Stimulated activated CD4-positive, alpha-beta T cell treated with anti-CD3 and anti-CD28 coated beads, Interleukin-15, amount 100 ng/mL, for 1 hour (primary cell): ENCODE measurements around the gene TMEM204.
A peak's percentile ranks its signal among the peaks of the same experiment; 100 is the strongest.

Experiments
- DNase-seq, 2 donors: peaks; one replicate each; pipeline ENCODE4 v3.0.0-alpha.2; 2020; ENCODE audit warnings: low read depth in 1 of 2, low spot score in 1 of 2

The TMEM204 gene

DNA sequence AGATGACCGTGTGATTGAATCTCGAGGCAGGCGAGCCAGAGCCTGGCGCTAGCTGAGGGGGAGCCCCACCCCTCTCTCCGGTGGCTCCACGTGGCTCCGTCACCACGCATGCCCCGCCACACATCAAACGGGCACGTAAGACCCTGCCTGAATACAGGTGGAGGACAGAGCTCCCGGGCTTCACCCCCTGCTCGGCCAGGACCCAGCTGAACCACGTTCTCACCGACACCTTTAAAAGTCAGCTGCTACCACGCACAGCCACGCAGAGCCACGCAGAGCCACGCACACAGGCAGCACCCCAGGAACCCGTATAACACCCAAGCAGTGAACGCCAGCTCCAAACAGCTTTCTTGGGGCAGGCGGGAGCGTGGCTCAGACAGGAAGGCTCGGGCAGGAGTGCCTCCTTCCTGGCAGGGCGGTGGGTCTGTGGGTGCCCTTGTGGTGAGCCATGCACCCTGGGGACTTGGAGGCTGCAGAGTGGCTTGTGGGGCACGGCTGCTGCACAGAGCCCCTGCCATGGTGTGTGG is 4.4 kb downstream of the TMEM204 start:
- no peak for DNase-seq

DNA sequence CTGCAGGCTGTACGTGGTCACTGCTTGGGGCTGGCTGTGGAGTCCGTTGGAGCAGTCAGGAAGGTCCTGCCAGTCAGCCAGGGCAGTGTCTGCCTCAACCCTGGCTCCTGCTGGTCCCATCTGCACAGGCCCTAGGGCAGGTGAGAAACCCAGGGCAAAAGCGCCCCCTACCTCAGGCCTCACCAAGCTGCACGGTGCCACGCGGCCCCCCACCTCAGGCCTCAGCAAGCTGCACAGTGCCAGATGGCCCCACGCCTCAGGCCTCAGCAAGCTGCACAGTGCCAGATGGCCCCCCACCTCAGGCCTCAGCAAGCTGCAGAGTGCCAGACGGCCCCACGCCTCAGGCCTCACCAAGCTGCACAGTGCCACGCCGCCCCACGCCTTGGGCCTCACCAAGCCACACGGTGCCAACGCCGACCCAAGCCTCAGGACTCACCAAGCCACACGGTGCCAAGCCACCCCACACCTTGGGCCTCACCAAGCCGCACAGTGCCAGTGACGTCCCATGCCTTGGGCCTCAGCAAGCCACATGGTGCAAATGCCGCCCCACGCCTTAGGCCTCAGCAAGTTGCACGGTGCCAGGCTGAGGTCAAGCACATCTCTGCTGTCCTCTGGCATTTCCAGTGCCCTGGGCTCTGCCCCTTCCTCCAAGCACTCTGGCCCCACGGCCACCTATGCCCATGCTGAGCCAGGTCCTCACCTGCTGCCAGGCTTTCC is 5.5 kb downstream of the TMEM204 start:
- no peak for DNase-seq

DNA sequence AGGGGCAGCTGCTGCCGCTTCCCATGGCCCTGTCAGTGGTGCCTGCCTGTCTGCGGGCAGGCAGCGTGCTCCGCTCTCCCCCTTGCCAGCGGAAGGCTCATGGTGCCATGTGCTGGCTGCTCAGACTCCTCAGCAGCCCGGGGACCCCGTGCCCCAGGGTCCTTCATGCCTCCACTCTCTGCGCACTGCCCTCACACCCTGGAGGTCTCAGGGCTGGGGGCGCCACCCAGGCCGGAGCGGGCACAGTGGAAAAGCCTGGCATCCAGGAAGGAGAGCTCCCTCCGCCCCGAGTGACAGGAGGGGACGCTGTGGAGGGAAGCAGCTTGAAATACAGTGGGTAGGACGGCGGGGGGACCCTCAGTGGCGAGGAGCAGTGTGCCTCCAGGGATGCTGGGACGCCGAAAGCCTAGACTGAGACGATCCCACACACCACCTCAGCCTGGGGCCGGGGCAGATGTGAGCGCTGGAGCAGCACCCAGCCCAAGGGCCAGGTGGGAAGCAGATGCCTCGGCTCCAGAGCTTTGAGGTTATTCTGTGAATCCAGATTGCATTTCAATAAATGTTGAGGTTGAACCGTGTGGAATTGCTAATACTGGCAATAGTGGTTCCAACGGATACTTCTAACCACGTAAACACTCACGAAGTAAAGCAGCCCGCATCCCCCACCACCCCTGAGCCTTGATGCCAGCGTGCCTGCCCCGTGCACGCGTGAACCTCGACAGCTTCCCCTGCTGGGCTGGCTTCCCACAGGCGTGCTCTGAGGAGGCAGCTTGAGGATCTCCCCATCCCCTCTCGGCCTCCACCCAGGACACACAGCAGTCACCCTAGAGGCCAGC is 6.5 kb downstream of the TMEM204 start:
- DNase-seq: no peak

DNA sequence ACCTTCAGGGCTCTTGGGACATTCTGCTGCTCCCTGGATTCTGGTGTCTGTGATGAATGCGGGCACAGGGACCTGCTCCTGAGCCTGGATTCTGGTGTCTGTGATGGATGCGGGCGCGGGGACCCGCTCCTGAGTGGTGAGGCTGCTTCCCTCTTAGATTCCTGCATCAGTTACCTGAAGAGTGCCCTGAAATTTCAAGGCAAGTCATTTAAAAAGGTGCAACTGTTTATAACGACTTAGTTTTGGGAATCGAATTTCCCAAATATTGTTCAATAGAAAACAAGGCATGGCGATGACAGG is 7.0 kb downstream of the TMEM204 start:
- DNase-seq: no peak

DNA sequence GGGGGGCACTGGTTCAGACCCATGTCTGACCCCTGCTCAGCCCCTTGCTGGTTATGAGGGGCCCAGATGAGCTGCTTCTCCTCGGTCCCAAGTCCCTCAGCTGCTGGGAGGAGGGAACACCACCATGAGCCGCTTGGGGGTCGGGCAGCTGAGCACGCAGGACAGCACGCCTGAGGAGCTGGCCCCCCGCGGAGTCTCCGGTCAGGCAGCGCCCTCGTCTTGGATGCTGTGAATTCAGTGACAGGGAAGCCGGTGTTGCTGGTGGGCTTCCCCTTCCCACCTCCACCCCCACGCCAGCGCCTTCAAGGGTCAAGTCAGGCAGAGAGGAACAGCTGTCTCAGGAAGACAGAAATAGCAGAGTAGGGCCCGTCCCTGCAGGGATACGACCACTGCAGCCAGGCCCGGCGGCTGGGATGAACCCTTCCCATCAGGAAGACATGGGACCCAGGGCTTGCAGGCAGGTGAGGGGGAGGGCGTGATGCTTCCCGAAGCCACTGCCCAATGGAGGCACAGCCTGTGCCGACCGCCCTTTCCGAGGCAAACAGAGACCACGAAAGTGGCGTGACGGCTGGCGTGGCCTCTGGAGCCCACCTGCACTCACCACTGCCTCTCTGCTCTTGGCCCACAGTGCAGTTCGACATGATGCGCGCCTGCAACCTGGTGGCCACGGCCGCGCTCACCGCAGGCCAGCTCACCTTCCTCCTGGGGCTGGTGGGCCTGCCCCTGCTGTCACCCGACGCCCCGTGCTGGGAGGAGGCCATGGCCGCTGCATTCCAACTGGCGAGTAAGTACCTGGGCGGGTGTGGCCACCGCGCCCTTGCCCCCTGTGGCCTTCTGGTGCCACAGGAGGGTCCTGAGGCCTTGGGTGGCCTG is 8.1 kb downstream of the TMEM204 start:
- no peak for DNase-seq

DNA sequence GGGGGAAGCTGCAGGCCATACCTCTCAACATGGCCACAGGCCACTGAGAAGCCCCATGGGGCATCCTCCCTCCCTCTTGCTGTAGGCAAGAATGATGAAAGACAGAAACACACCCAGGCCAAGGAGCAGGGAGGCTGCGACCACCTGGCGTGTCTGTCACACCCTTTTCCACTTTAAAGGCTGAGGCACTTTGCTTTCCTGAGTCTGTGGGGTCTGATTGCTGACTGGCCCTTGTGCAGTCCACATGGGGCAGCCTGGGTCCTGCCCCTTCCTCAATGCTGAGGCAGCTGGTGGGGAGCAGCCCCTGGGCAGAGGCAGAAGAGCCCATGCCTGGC is 8.7 kb downstream of the TMEM204 start:
- no peak for DNase-seq

DNA sequence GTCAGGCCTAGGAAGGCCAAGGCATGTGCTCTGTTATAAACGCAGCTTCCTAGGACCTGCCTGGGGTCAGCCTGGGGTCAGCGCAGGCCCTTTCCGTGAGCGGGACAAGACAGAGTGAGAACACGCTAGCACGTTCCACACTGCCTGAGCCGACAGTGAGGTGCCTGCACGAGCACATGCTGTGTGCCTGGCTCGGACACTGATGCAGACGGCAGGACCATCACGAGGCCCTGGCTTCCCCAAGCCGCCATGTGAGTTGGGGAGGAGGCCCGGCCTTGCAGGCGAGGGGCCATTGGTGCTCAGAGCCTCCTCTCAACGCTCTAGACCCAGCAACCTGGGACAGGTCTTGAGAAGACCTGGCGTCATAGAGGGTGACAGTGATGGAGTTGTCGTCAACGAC is 9.1 kb downstream of the TMEM204 start:
- no peak for DNase-seq

DNA sequence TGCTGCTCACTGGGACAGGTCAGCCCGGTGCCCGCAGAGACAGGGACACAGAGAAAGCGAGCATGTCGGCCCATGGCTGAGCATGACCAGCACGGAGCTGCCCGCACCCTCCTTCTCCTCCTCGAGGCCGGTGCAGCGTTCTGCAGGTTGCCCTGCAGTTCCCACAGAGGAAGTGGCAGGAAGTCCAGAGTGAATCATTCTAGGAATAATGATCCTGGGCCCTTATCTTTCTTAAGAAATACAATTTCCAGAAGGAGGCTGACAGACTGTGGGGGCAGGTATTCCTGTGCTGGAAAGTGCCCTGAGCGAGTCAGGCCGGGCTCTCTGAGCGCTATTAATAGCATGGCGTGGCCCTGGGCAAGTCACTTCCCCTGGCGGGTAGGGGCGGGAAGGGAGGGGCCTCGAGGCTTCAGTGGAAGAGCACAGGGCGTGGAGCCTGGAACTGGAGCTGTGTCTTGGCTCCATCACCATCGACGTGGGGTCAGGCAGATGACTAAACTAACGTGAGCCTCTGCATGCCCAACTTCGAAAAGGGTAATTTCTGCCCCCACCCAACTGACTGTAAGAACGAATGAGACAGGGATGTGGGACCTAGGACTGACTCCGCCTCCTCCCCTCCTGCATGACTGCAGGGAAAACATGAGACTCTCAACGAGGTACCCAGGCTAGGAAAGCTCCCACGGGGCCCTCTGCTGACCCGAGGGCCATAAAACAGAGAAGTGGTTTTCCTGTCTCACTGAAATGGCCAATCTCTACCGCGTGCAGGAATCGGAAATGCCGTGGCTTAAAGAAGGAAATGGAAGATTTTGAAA is 9.8 kb downstream of the TMEM204 start:
- peak in 1 of 2 donors; percentile 44 for DNase-seq

DNA sequence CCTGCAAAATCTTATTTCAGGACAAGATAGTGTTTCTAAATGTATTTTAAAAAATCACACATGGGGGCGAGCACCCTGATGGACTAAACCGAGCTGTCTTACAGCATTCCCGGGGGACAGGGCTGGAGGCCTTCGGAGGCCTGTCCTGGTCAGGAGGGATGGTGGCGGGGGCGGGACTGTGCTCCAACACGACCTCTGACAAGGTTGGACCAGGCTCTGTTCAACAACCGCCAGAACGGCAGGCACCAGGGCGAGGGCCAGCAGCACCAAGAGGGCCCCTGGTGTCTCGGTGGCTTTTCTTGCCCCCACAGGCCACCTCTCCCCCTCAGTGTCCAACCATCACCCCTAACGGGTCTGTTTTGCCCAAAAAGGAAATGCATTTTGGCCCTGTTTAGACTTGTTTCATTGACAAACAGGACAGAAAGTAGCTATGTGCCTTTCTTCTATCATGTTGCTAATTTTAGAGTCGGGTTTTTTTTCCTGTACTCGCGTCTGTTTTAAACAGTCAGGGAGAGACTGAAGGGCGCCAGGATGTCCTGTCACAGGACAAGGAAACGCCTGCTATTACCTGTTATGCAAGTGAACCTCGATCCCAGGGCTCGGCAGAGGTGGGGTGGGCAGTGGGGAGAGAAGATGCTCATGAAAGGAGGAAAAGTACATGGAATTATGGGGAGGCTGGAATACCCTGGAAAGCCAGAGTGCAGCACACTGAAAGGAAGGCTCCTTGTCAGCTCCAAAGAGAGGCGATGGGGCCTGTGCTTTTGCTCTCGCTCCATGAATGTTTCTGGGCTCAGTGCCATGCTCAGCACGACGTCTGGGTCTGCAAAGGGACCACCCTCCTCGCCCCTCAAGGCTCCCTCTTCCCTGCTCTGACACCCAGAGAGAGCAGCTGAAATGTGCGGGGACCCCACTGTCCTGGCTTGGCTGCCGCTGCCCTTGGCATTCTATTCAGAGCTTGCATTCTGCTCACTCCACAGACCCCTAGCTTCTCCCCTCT is 11.9 kb downstream of the TMEM204 start:
- DNase-seq: no peak

DNA sequence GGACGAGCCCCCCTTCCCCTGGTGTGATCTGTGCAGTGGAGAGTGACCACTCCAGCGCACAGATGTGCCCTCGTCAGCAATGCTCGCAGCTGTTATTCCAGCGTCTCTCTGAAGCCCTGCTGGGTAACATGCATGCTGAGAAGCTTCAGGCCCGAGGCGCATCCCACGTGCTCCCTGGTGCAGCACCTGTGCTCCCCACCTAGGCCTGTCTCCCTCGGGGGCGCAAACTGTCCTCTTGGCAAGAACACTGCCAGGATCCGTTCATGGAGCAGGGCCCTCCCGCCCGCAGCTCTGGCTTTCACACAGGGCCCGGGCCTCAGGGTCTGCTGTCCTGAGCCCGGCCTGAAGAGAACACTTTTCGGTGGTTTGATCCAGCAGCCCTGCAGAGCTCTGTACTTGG is 13.0 kb downstream of the TMEM204 start:
- DNase-seq: no peak

DNA sequence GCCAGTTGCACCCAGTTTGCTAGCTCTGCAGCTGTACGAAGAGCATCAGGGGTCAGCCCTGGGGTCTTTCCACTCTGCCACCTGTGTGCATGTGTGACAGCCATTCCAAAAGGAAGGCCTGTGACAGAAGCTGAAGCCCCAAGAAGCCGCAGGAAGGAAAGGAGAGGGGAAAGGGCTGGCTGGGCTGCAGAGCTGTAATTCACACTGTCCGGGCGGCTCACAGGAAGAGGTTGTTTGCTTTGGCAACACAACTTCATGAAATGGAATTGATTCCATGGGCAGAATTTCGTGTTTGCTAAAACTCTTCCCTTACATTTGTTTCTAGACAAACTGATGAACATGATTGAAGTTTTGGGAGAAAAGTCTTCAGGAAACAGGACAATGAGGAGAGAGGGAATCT is 14.8 kb downstream of the TMEM204 start:
- no peak for DNase-seq

DNA sequence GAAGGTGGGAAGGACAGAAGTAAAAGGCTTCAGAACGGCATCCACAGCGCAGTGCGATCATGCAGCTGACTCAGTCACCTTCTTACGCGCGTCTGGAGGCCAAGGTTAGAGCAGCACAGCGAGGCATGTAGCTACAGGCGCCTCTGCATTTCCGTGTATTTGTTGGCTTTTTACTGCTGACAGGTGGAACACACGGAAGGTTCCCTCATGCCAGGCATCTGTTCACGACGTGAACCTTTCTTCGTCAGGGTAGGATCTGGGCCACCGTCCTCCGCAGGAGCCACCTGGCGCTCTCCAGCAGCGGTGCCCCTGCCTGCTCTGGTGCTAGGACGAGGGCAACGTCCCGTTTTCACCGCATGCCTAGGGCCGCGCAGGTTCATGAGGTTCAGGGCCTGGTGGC is 15.3 kb downstream of the TMEM204 start:
- no peak for DNase-seq

DNA sequence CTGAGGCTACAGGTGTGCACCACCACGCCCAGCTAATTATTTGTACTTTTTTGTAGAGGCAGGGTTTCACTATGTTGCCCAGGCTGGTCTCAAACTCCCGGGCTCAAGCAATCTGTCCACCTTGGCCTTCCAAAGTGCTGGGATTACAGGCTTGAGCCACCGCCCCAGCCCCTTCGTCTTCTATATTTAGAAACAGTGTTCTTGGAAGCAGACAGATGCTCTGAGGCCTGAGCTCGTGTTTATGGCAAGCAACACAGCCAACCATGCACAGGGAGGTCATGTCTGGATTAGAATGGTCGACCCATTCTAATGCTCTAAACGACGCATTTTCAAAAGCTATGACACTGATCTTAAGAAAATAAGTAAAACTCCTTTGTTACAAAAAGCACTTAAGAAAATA is 16.6 kb downstream of the TMEM204 start:
- no peak for DNase-seq

DNA sequence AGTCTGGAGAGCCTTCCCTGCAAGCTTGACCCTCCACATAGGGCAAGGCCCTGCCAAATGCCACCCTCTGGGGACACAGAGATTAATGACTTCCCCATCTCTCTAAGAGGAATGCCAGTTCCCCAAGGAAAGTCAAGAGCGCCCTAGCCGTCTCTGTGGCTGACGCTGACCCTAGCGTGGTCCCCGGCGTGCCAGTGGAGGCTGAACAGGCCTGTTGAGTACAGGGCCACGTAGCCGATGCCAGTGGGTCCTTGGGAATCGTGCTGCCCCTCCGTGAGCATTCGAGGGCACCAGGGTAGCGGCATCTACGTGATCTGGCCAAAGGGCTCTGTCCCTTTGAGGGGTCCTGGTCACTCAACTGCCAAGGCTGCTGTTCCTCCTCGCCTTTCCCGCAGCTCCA is 17.2 kb downstream of the TMEM204 start:
- no peak for DNase-seq

DNA sequence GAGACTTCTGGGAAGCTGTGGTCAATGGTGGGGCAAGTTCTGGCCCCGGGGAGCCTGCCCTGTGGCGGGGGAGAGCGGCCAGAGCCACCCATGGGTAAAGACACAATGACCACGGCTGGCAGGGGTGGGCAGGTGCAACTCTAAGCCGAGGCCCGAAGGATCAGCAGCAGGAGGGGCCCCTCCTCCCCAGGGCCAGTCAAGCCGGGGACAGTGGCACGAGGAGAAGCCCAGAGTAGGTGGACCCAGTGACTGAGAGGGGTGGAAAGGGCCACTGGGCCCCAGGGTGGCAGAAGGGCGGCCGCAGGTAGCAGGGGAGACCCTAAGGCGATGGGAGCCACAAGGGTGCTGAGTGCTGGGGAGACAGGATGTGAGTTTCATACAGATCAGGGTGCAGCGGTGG is 17.7 kb downstream of the TMEM204 start:
- DNase-seq: no peak

DNA sequence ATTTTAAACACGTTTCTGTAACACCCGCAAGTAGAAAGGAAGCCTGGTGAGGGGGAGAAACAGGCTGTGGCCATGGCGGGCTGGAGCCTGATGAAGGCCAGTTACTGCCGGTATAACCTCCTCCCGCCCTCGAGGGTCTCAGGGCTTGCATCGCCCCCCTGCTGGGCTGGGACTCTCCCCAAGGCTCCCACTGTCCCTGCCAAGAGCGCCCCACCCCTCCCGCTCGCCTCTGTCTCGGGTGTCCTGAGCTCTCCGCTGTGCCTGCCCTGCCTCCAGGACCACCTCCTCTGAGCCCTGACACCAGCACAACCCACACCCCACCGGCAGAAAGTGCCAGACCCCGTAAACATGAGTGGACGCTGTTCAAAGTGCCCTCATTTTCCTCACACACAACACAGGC is 18.7 kb downstream of the TMEM204 start:
- no peak for DNase-seq

DNA sequence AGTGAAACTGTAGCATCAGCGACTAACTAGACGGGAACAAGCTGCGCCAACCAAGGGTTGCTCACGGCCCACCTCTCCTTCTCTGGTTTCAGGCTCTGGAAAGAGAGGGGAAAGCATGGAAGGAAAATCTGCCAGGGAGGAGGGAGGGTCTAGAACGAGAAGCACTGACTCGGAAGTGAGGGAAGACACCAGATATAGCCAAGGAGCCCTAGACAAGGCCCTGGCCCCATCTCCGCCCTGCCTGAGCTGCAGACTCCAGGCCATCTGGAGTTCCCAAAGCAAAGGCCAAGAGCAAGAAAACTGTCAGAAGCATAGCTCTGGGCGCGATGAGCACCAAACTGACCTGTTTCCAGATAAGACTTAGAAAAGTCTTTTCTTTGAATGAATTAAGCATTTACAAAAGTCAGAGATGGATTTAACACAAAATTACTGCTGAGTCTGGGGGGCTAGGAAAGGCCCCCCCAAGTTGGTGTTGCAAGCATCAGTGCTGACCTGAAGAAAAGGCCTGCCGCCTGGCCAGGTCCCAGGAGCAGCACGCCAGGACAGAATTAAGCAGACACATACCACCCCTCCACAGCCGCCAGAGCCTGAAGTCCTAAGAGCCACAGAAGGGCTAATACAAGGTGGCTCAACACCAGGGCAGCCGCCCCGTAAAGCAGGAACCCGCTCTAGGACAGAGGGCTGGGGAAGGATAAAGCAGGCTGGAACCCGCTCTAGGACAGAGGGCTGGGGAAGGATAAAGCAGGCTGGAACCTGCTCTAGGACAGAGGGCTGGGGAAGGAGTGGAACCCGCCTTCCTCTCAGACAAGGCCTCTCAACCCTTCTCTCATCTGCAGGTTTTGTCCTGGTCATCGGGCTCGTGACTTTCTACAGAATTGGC is 20.7 kb downstream of the TMEM204 start:
- DNase-seq: no peak

DNA sequence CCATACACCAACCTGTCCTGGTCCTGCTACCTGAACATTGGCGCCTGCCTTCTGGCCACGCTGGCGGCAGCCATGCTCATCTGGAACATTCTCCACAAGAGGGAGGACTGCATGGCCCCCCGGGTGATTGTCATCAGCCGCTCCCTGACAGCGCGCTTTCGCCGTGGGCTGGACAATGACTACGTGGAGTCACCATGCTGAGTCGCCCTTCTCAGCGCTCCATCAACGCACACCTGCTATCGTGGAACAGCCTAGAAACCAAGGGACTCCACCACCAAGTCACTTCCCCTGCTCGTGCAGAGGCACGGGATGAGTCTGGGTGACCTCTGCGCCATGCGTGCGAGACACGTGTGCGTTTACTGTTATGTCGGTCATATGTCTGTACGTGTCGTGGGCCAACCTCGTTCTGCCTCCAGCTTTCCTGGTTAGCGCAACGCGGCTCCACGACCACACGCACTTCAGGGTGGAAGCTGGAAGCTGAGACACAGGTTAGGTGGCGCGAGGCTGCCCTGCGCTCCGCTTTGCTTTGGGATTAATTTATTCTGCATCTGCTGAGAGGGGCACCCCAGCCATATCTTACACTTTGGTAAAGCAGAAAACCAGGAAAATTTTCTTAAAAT is 21.5 kb downstream of the TMEM204 start:
- DNase-seq: no peak
